ENCODE results near the gene FKBP1B. TPM values are rescaled to one million over a fixed set of nuclear protein-coding genes. Genes with fewer than 3 reads are reported as not detected.
"Not testable (repeated sequence)": the region's sequence is repeated elsewhere in the genome, so short reads cannot be mapped to it uniquely, and the experiment has no call there.

The FKBP1B gene
- total RNA-seq, 2 experiments from 2014 or later, result 0.47 TPM; not detected in 1

- no peak overlapping the region for H3K4me3 ChIP-seq (ENCODE audit: low read length)
- no peak overlapping the region for H3K27ac ChIP-seq (ENCODE audit: low read depth in 1 of 2, low read length in 2 of 2)
- Mint-ChIP-seq H3K4me1 (ENCODE audit: low read depth) (peaks cover 21% of the 10 kb centered on the region), H3K27ac (no peak overlapping the region), H3K27me3 (no peaks in the 10 kb centered on the region), H3K36me3 (ENCODE audit: low read depth) (peaks cover 33% of the 10 kb centered on the region), H3K4me3 (no peak overlapping the region), H3K9me3 (no peaks in the 10 kb centered on the region)
- DNase-seq, result no peak
- no peaks in the 10 kb centered on the region for H3K9me3 ChIP-seq (ENCODE audit: control insufficient read depth in 1 of 2, insufficient read depth in 1 of 2, low read length in 2 of 2)
- peaks cover 7% of the 10 kb centered on the region for H3K36me3 ChIP-seq (ENCODE audit: insufficient read depth, low read length)
- no peaks in the 10 kb centered on the region for H3K27me3 ChIP-seq (ENCODE audit: control insufficient read depth in 1 of 2, insufficient read depth in 2 of 2, low read length in 2 of 2)
- POLR2A ChIA-PET, result no interaction called here
- H3K4me1 ChIP-seq (ENCODE audit: insufficient read depth, low read length), result peaks cover 19% of the 10 kb centered on the region
- ATAC-seq (ENCODE audit: poor library complexity), result no peak
- TF ChIP-seq, protein P1, sequence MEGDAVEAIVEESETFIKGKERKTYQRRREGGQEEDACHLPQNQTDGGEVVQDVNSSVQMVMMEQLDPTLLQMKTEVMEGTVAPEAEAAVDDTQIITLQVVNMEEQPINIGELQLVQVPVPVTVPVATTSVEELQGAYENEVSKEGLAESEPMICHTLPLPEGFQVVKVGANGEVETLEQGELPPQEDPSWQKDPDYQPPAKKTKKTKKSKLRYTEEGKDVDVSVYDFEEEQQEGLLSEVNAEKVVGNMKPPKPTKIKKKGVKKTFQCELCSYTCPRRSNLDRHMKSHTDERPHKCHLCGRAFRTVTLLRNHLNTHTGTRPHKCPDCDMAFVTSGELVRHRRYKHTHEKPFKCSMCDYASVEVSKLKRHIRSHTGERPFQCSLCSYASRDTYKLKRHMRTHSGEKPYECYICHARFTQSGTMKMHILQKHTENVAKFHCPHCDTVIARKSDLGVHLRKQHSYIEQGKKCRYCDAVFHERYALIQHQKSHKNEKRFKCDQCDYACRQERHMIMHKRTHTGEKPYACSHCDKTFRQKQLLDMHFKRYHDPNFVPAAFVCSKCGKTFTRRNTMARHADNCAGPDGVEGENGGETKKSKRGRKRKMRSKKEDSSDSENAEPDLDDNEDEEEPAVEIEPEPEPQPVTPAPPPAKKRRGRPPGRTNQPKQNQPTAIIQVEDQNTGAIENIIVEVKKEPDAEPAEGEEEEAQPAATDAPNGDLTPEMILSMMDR (IDR thresholded peaks at IDR 0.05), result no peak
- intact Hi-C loops (cut with DNase I, micrococcal nuclease), result no loop called here
- CTCF ChIA-PET, result interaction anchor here (0.6 kb wide), 1 partner anchor 196 kb away, joined by 3 read pairs; no protein-coding TSS in a partner anchor
Measured at GRCh38 chr2:24087032-24087431, 37.5 kb downstream of the FKBP1B start.

GRCh38 chr2:24088821-24089359, 39.3 kb downstream of the FKBP1B start:
- Mint-ChIP-seq H3K9me3 (no peaks in the 10 kb centered on the region), H3K4me3 (no peak overlapping the region), H3K27ac (no peak overlapping the region), H3K4me1 (ENCODE audit: low read depth) (peaks cover 13% of the 10 kb centered on the region), H3K27me3 (no peaks in the 10 kb centered on the region), H3K36me3 (ENCODE audit: low read depth) (peaks cover 38% of the 10 kb centered on the region)
- Histone ChIP-seq H3K4me1 (ENCODE audit: insufficient read depth, low read length) (peaks cover 13% of the 10 kb centered on the region), H3K4me3 (ENCODE audit: low read length) (no peak overlapping the region), H3K27ac (ENCODE audit: low read depth in 1 of 2, low read length in 2 of 2) (no peak overlapping the region), H3K9me3 (ENCODE audit: control insufficient read depth in 1 of 2, insufficient read depth in 1 of 2, low read length in 2 of 2) (no peaks in the 10 kb centered on the region), H3K27me3 (ENCODE audit: control insufficient read depth in 1 of 2, insufficient read depth in 2 of 2, low read length in 2 of 2) (no peaks in the 10 kb centered on the region), H3K36me3 (ENCODE audit: insufficient read depth, low read length) (peaks cover 7% of the 10 kb centered on the region)
- TF ChIP-seq, protein P1 (IDR thresholded peaks at IDR 0.05), result no peak
- no peak for DNase-seq
- intact Hi-C loops (cut with DNase I, micrococcal nuclease), result no loop called here
- ChIA-PET CTCF (no interaction called here), POLR2A (no interaction called here)
- ATAC-seq (ENCODE audit: poor library complexity), result no peak

DNA sequence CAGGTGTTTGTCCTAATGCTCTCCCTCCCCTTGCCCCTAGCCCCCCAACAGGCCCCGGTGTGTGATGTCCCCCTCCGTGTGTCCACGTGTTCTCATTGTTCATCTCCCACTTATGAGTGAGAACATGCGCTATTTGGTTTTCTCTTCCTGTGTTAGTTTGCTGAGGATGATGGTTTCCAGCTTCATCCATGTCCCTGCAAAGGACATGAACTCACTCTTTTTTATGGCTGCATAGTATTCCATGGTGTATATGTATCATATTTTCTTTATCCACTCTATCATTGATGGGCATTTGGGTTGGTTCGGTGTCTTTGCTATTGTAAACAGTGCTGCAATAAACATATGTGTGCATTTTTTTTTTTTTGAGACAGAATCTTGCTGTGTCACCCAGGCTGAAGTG, 43.7 kb downstream of the FKBP1B start:
- H3K27me3 ChIP-seq (ENCODE audit: control insufficient read depth in 1 of 2, insufficient read depth in 2 of 2, low read length in 2 of 2); H3K4me3 Mint-ChIP-seq; DNase-seq; H3K4me3 ChIP-seq (ENCODE audit: low read length); H3K4me1 ChIP-seq (ENCODE audit: insufficient read depth, low read length); POLR2A ChIA-PET; ATAC-seq (ENCODE audit: poor library complexity); intact Hi-C loops (cut with DNase I, micrococcal nuclease); H3K27ac Mint-ChIP-seq; H3K27ac ChIP-seq (ENCODE audit: low read depth in 1 of 2, low read length in 2 of 2); H3K4me1 Mint-ChIP-seq (ENCODE audit: low read depth); H3K9me3 ChIP-seq (ENCODE audit: control insufficient read depth in 1 of 2, insufficient read depth in 1 of 2, low read length in 2 of 2); H3K9me3 Mint-ChIP-seq; H3K27me3 Mint-ChIP-seq; CTCF ChIA-PET: not testable (repeated sequence)
- peaks cover 52% of the 10 kb centered on the region for H3K36me3 Mint-ChIP-seq (ENCODE audit: low read depth)
- H3K36me3 ChIP-seq (ENCODE audit: insufficient read depth, low read length), result peaks cover 21% of the 10 kb centered on the region

DNA sequence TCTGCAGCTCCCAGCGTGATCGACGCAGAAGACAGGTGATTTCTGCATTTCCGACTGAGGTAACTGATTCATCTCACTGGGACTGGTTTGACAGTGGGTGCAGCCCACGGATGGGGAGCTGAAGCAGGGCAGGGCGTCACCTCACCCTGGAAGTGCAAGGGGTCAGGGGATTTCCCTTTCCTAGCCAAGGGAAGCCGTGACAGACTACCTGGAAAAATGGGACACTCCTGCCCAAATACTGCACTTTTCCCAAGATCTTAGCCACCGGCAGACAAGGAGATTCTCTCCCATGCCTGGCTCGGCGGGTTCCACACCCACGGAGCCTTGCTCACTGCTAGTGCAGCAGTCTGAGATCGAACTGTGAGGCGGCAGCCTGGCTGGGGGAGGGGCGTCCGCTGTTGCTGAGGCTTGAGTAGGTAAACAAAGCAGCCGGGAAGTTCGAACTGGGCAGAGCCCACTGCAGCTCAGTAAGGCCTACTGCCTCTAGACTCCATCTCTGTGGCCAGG, 45.7 kb downstream of the FKBP1B start:
- H3K36me3 Mint-ChIP-seq (ENCODE audit: low read depth), result peaks cover 46% of the 10 kb centered on the region

GRCh38 chr2:24100732-24101131, 51.2 kb downstream of the FKBP1B start:
- H3K4me3 ChIP-seq (ENCODE audit: low read length); ATAC-seq (ENCODE audit: poor library complexity); H3K27me3 ChIP-seq (ENCODE audit: control insufficient read depth in 1 of 2, insufficient read depth in 2 of 2, low read length in 2 of 2); H3K4me3 Mint-ChIP-seq; H3K27ac ChIP-seq (ENCODE audit: low read depth in 1 of 2, low read length in 2 of 2); DNase-seq; H3K27ac Mint-ChIP-seq; H3K4me1 Mint-ChIP-seq (ENCODE audit: low read depth); H3K9me3 Mint-ChIP-seq; POLR2A ChIA-PET; H3K27me3 Mint-ChIP-seq; intact Hi-C loops (cut with DNase I, micrococcal nuclease); H3K4me1 ChIP-seq (ENCODE audit: insufficient read depth, low read length); CTCF ChIA-PET: not testable (repeated sequence)
- Histone ChIP-seq H3K9me3 (ENCODE audit: control insufficient read depth in 1 of 2, insufficient read depth in 1 of 2, low read length in 2 of 2) (peaks cover 0 to 13% of the 10 kb centered on the region in 2 experiments), H3K36me3 (ENCODE audit: insufficient read depth, low read length) (peaks cover 13% of the 10 kb centered on the region)
- peaks cover 51% of the 10 kb centered on the region for H3K36me3 Mint-ChIP-seq (ENCODE audit: low read depth)

More for the DNA sequence above, 45.7 kb downstream of the FKBP1B start:
- H3K4me1 ChIP-seq (ENCODE audit: insufficient read depth, low read length); POLR2A ChIA-PET; H3K9me3 ChIP-seq (ENCODE audit: control insufficient read depth in 1 of 2, insufficient read depth in 1 of 2, low read length in 2 of 2); H3K4me3 Mint-ChIP-seq; H3K27me3 ChIP-seq (ENCODE audit: control insufficient read depth in 1 of 2, insufficient read depth in 2 of 2, low read length in 2 of 2); H3K27ac Mint-ChIP-seq; H3K27ac ChIP-seq (ENCODE audit: low read depth in 1 of 2, low read length in 2 of 2); H3K4me3 ChIP-seq (ENCODE audit: low read length); H3K4me1 Mint-ChIP-seq (ENCODE audit: low read depth); ATAC-seq (ENCODE audit: poor library complexity); intact Hi-C loops (cut with DNase I, micrococcal nuclease); DNase-seq; H3K27me3 Mint-ChIP-seq; H3K9me3 Mint-ChIP-seq: not testable (repeated sequence)
- H3K36me3 ChIP-seq (ENCODE audit: insufficient read depth, low read length), result peaks cover 21% of the 10 kb centered on the region
- CTCF ChIA-PET, result interaction anchor here (0.8 kb wide), 1 partner anchor 11 kb away, joined by 3 read pairs; the partner anchor contains the start of gene TP53I3
